HepG2 (cell line): Measurements from ENCODE around the gene CSNK1A1. TPM values are rescaled to one million over a fixed set of nuclear protein-coding genes. Genes with fewer than 3 reads are reported as not detected.

Source experiments
- ASH2L ChIP-seq: fragments of 300-600, 200-600 bp; sonication (generic); IDR thresholded peaks from 2 replicates; pipeline ENCODE4 v1.7.0; 2017; ENCODE audit warnings: low read depth, mild to moderate bottlenecking, moderate library complexity, mixed read lengths, low read length; ENCODE audit not compliant: insufficient read length
- CREB1 ChIP-seq, 2 experiments: fragments of 450-650 bp in 1 of 2; IDR thresholded peaks; 2 replicates each; pipeline ENCODE4 v1.6.1; 2016 to 2017; ENCODE audit warnings: control low read depth in 1 of 2, mild to moderate bottlenecking in 1 of 2, missing compliant biosample characterization in 1 of 2, missing genetic modification characterization in 1 of 2
- ETV5 ChIP-seq: IDR thresholded peaks from 2 replicates; pipeline ENCODE4 v1.6.1; 2018; ENCODE audit warnings: missing biosample characterization, missing genetic modification reagents, inconsistent platforms, borderline replicate concordance
- FOXA3 ChIP-seq: IDR thresholded peaks from 2 replicates; pipeline ENCODE4 v1.6.1; 2016; ENCODE audit warnings: missing genetic modification reagents, missing compliant biosample characterization
- HOXA3 ChIP-seq: sonication (generic); formaldehyde crosslinking; IDR thresholded peaks from 2 replicates; pipeline ENCODE4 v1.5.0; 2020; ENCODE audit warnings: missing genetic modification reagents
- JUND ChIP-seq: sonication (generic); formaldehyde crosslinking; IDR thresholded peaks from 2 replicates; pipeline ENCODE4 v1.8.0; 2022; ENCODE audit warnings: mild to moderate bottlenecking, missing genetic modification reagents
- KDM2A ChIP-seq: sonication (generic); formaldehyde crosslinking; IDR thresholded peaks from 2 replicates; pipeline ENCODE4 v1.4.0; 2020; ENCODE audit warnings: low read depth, missing genetic modification reagents, borderline replicate concordance
- MIXL1 ChIP-seq: IDR thresholded peaks from 2 replicates; pipeline ENCODE4 v1.6.1; 2016
- POLR2G ChIP-seq: fragments of 200-400 bp; formaldehyde crosslinking; IDR thresholded peaks from 2 replicates; pipeline ENCODE4 v1.6.1; 2018; ENCODE audit warnings: mild to moderate bottlenecking, low read depth, low read length, moderate library complexity
- RXRB ChIP-seq: IDR thresholded peaks from 2 replicates; pipeline ENCODE4 v1.6.1; 2016; ENCODE audit warnings: borderline replicate concordance, missing genetic modification reagents, missing compliant biosample characterization
- SKI ChIP-seq: fragments of 450-650 bp; IDR thresholded peaks from one replicate; pipeline ENCODE4 v1.6.1; 2018; ENCODE audit warnings: mild to moderate bottlenecking; ENCODE audit not compliant: partially characterized antibody
- ZBTB20 ChIP-seq: sonication (generic); formaldehyde crosslinking; IDR thresholded peaks from 2 replicates; pipeline ENCODE4 v1.8.1; 2023; ENCODE audit warnings: missing genetic modification reagents, low read depth, mild to moderate bottlenecking, borderline replicate concordance
- ZMYM3 ChIP-seq: sonication (generic); formaldehyde crosslinking; IDR thresholded peaks from 2 replicates; pipeline ENCODE4 v1.5.1; 2020; ENCODE audit warnings: mild to moderate bottlenecking, missing genetic modification reagents
- ZNF292 ChIP-seq: sonication (generic); formaldehyde crosslinking; IDR thresholded peaks from 2 replicates; pipeline ENCODE4 v1.8.1; 2022; ENCODE audit warnings: mild to moderate bottlenecking, low read depth, missing genetic modification reagents, borderline replicate concordance
- ZNF317 ChIP-seq: sonication (generic); formaldehyde crosslinking; IDR thresholded peaks from 2 replicates; pipeline ENCODE4 v1.5.0; 2020; ENCODE audit warnings: mild to moderate bottlenecking, missing genetic modification reagents
- ZNF547 ChIP-seq: sonication (generic); formaldehyde crosslinking; IDR thresholded peaks from 2 replicates; pipeline ENCODE4 v1.5.1; 2020; ENCODE audit warnings: mild to moderate bottlenecking, missing genetic modification reagents
- ZNF615 ChIP-seq: sonication (generic); formaldehyde crosslinking; IDR thresholded peaks from 2 replicates; pipeline ENCODE4 v1.5.0; 2020; ENCODE audit warnings: mild to moderate bottlenecking, missing genetic modification reagents, borderline replicate concordance
- polyA plus RNA-seq, 8 experiments: library from polyadenylated mRNA; depleted of rRNA in 3 of 8; stranded (reverse) in 7 of 8; unstranded in 1 of 8; fragments of >200 nt; fragmentation: Illumina TruSeq in 4 of 8; extraction: Trizol in 4 of 8; gene quantifications; 2 replicates each; pipeline versions ENCODE4 v1.2.1 to v1.2.3, GENCODE V29; 2011 to 2016; ENCODE audit warnings: low read depth in 4 of 8, missing spikeins in 1 of 8, mixed read lengths in 1 of 8; ENCODE audit not compliant: insufficient read depth in 1 of 8
- total RNA-seq, 5 experiments: library from RNA; depleted of rRNA; stranded (reverse); fragments of >200 nt; fragmentation: Illumina TruSeq; extraction: Trizol; gene quantifications; 2 replicates each; pipeline ENCODE4 v1.2.3, GENCODE V29; 2016; ENCODE audit warnings: low read depth in 1 of 5
- TF ChIP-seq, protein P1 (sequence below): sonication (generic); formaldehyde crosslinking; IDR thresholded peaks from 2 replicates; pipeline ENCODE4 v1.5.0; 2020; ENCODE audit warnings: mild to moderate bottlenecking, missing genetic modification reagents
- TF ChIP-seq, protein P2 (sequence below): sonication (generic); formaldehyde crosslinking; conservative IDR thresholded peaks from 2 replicates; pipeline ENCODE4 v1.8.0; 2022; ENCODE audit warnings: low read depth, missing genetic modification reagents
- TF ChIP-seq, protein P3 (sequence below): IDR thresholded peaks from 2 replicates; pipeline ENCODE4 v1.6.1; 2016; ENCODE audit warnings: missing compliant biosample characterization, missing genetic modification reagents, borderline replicate concordance
- TF ChIP-seq, protein P4 (sequence below): IDR thresholded peaks from 2 replicates; pipeline ENCODE4 v1.6.1; 2012; ENCODE audit warnings: inconsistent platforms
- TF ChIP-seq, protein P5 (sequence below): sonication (generic); formaldehyde crosslinking; IDR thresholded peaks from 2 replicates; pipeline ENCODE4 v1.4.0; 2020; ENCODE audit warnings: missing genetic modification reagents

The CSNK1A1 gene
- total and polyA plus RNA-seq, 2 of the 13 experiments (the other 11 are each of a cell fraction or from before 2014, with no cell fraction given): 89.0 to 149 TPM

DNA sequence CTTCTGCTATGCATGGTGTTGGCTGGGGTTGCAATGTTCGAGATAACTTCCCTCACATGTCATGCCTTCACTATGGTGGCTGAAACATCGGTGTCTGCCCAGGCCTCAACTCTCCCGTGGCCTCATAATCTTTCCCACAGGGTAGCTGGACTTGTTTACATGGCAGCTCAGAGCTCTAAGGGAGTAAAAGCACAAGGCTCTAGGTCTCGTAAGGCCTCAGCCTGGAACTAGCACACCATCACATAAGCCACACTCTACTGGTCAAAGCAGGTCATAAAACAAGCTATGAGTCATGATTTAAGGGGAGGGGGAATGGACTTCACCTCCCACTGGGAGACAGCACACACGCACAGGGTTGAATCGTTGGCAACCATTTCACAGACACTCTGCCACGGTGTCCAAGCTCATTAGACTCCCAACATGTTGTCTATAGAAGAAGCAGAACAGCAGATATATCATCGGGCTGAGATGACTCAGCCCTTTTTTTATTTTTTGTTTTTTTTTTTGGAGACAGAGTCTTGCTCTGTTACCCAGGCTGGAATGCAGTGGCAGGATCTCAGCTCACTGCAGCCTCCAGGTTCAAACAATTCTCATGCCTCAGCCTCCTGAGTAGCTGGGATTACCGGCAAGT lies 105.4 kb downstream of the CSNK1A1 start (continued):
- TF ChIP-seq, protein P1, sequence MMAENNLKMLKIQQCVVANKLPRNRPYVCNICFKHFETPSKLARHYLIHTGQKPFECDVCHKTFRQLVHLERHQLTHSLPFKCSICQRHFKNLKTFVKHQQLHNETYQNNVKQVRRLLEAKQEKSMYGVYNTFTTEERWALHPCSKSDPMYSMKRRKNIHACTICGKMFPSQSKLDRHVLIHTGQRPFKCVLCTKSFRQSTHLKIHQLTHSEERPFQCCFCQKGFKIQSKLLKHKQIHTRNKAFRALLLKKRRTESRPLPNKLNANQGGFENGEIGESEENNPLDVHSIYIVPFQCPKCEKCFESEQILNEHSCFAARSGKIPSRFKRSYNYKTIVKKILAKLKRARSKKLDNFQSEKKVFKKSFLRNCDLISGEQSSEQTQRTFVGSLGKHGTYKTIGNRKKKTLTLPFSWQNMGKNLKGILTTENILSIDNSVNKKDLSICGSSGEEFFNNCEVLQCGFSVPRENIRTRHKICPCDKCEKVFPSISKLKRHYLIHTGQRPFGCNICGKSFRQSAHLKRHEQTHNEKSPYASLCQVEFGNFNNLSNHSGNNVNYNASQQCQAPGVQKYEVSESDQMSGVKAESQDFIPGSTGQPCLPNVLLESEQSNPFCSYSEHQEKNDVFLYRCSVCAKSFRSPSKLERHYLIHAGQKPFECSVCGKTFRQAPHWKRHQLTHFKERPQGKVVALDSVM (CRISPR knock-in tag): peak; percentile 90
- TF ChIP-seq ZMYM3 (CRISPR knock-in tag): peak; percentile 16; the same call in 1 of the 2 replicates
- TF ChIP-seq, protein P2, sequence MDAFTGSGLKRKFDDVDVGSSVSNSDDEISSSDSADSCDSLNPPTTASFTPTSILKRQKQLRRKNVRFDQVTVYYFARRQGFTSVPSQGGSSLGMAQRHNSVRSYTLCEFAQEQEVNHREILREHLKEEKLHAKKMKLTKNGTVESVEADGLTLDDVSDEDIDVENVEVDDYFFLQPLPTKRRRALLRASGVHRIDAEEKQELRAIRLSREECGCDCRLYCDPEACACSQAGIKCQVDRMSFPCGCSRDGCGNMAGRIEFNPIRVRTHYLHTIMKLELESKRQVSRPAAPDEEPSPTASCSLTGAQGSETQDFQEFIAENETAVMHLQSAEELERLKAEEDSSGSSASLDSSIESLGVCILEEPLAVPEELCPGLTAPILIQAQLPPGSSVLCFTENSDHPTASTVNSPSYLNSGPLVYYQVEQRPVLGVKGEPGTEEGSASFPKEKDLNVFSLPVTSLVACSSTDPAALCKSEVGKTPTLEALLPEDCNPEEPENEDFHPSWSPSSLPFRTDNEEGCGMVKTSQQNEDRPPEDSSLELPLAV: no peak
- no peak for TF ChIP-seq ZNF615 (CRISPR knock-in tag)
- 0 out of 2 replicates have a peak, but pooled peaks have one; percentile 16 for TF ChIP-seq ETV5
- peak; percentile 63 for TF ChIP-seq CREB1 (IDR thresholded peaks at IDR 0.05)
- TF ChIP-seq CREB1 (CRISPR knock-in tag; IDR thresholded peaks at IDR 0.05): peak; percentile 40; the same call in 1 of the 2 replicates
- TF ChIP-seq, protein P3, sequence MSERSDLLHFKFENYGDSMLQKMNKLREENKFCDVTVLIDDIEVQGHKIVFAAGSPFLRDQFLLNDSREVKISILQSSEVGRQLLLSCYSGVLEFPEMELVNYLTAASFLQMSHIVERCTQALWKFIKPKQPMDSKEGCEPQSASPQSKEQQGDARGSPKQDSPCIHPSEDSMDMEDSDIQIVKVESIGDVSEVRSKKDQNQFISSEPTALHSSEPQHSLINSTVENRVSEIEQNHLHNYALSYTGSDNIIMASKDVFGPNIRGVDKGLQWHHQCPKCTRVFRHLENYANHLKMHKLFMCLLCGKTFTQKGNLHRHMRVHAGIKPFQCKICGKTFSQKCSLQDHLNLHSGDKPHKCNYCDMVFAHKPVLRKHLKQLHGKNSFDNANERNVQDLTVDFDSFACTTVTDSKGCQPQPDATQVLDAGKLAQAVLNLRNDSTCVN (CRISPR knock-in tag): peak; percentile 32; the same call in 1 of the 2 replicates
- TF ChIP-seq JUND (CRISPR knock-in tag): peak; percentile 89
- peak; percentile 65 for TF ChIP-seq SKI
- peak; percentile 30; the same call in 1 of the 2 replicates for TF ChIP-seq HOXA3 (CRISPR knock-in tag)
- 0 out of 2 replicates have a peak, but pooled peaks have one; percentile 49 for TF ChIP-seq RXRB (CRISPR knock-in tag)
- peak; percentile 50 for TF ChIP-seq FOXA3 (CRISPR knock-in tag)
- TF ChIP-seq, protein P4, sequence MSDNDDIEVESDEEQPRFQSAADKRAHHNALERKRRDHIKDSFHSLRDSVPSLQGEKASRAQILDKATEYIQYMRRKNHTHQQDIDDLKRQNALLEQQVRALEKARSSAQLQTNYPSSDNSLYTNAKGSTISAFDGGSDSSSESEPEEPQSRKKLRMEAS: peak; percentile 68
- TF ChIP-seq MIXL1: 0 out of 2 replicates have a peak, but pooled peaks have one; percentile 23
- 0 out of 2 replicates have a peak, but pooled peaks have one; percentile 39 for TF ChIP-seq POLR2G
- TF ChIP-seq ASH2L: peak; percentile 30
- 0 out of 2 replicates have a peak, but pooled peaks have one; percentile 50 for TF ChIP-seq ZBTB20 (CRISPR knock-in tag)
- TF ChIP-seq ZNF547 (CRISPR knock-in tag): no peak
- TF ChIP-seq ZNF317 (CRISPR knock-in tag): 0 out of 2 replicates have a peak, but pooled peaks have one; percentile 50
- TF ChIP-seq KDM2A (CRISPR knock-in tag): 0 out of 2 replicates have a peak, but pooled peaks have one; percentile 27
- TF ChIP-seq, protein P5, sequence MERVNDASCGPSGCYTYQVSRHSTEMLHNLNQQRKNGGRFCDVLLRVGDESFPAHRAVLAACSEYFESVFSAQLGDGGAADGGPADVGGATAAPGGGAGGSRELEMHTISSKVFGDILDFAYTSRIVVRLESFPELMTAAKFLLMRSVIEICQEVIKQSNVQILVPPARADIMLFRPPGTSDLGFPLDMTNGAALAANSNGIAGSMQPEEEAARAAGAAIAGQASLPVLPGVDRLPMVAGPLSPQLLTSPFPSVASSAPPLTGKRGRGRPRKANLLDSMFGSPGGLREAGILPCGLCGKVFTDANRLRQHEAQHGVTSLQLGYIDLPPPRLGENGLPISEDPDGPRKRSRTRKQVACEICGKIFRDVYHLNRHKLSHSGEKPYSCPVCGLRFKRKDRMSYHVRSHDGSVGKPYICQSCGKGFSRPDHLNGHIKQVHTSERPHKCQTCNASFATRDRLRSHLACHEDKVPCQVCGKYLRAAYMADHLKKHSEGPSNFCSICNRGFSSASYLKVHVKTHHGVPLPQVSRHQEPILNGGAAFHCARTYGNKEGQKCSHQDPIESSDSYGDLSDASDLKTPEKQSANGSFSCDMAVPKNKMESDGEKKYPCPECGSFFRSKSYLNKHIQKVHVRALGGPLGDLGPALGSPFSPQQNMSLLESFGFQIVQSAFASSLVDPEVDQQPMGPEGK (CRISPR knock-in tag): peak; percentile 65
- TF ChIP-seq ZNF292 (CRISPR knock-in tag): peak; percentile 77; the same call in 1 of the 2 replicates
